Activated CD4-positive, CD25-positive, alpha-beta regulatory T cell treated with anti-CD3 and anti-CD28 coated beads, Interleukin-2, amount 50 U/mL, for 24 hours (primary cell): ENCODE data around the gene MATN1.

ENCODE experiments used
- ATAC-seq, 2 donors: fragments of 150-1000 bp; cut with Tn5 transposase; one replicate each; pipeline ENCODE4 v1.10.0; 2021; ENCODE audit warnings: mild to moderate bottlenecking in 1 of 2, moderate library complexity in 1 of 2

MATN1 gene

DNA sequence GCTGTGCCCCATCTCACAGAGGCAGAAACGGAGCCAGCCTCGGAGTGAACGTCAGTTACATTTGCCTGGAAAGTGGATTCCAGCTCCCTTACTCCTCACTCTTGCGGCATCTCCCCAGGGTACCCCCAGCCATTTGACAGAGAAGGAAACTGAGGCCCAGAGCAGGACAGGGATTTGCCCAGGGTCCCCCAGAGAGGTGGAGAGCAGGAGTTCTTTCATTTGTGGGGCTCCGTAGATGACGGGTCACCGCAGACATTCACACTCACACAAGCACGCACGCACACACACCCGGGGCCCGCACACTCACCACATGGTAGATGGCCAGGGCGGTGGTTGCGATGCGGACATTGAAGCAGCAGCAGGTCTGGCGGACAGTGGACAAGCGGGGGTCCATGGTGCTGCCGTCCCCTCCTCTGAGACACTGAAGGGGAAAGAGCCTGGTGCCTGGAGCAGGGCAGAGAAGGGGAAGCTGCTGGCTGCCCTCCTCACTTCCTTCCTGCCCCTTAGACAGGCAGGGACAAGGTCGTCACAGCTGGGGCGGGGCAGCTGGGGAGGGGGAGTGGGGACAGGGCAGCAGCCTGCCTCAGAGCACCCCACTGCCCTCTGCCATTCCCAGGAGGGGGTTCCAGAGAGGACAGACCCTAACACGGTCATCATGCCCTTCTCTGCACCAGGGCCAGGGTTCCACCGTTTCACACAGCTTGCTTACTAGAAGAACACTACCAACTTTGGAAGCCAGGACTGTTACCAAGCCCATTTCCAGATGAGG is 34.2 kb upstream of the MATN1 start, which contains the start of gene LAPTM5:
TSS of gene LAPTM5 (minus strand) at position 423 of the 769 bp plus-strand sequence. CDS start at position 394, 29 bp downstream.
- ATAC-seq, result peak; percentile 33 to 34

DNA sequence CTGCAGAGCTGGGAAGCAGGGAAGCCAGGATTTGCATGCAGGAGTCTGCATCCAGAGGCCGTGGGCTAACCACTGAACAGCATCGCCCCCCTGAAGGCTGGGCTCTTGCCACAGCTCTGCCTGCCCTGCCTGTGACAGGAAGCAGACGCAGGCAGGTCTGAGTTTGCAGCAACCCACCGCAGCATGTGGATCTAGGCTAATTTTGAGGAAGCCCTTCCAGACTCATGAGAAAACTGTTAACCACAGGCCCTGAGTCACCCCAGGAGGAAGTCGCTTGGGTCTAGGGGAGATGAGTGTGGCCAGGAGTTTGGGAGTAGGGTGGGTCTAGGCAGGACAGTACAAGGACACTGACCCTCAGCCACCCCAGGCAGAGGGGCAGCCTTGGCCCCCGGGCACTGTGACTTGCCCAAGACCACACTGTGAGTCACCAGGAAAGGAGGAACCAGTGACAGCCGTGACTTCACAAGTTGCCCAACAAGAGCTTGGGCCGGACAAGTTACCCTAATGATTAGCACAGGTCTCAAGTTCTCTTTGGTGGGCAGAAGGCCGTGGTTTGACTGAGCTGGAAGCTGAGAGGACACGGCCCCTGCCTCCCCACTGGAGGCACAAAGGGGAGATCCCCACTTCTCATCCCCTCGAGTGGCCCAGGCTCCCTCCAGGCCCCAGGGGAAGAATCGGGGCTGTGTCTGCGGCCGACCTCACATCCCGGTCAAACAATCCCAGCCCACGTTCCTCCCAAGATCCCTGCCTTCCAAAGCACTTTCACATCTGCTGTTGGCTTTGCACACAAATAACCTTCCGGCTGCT is 33.4 kb upstream of the MATN1 start:
- peak; percentile 55 to 66 for ATAC-seq

DNA sequence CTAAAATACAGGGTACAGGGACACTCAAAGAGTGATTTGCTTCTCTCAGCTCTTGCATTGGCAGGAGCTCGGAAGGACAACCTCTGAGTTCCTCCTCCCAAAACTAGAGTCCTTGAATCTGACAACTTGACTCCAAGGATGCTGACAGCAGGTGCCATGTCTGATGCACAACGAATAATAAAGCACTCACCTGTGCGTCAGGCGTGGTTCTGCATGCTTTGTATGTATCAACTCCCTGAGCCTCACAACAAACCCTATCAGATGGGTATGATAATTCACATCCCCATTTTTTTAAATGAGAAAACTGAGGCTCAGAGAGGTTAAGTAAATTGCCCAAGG is 32.8 kb upstream of the MATN1 start:
- peak in 1 of 2 donors; percentile 1 for ATAC-seq

DNA sequence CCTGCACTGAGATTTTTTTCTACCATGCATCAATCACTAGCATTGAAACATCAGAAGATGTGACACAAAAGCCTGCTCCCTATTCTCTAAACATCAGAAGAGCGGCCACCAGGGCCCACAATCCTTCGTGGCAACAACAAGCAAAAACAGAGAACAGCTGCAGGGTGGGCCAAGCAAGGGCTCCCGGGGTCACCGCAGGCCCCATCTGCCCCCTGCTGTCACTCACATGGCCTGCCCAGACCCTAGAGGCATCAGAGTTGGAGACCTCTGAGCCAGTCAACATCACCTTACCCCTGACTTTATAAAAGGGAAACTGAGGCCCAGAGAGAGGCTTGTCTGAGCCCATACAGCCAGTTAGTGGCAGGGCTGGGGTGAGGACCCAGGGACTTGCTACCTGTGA is 32.4 kb upstream of the MATN1 start:
- ATAC-seq, result no peak

DNA sequence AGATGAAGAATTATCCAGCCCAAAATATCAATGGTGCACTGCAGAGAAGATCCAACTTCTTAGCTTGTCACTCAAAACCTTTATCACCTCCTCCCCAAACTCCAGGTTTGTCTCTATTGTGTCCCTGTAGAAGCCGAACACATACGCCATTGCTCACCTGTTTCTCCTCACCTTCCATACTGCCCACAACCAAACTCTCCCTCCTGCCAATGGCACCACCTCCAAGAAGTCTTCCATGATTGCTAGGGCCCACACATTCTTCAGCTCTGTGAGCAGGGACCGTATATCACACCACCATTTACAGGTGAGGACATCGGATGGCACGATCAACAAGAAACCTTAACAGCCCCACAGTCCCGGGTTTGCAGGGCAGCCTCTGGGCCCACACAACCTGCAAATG is 31.9 kb upstream of the MATN1 start:
- ATAC-seq, result no peak

DNA sequence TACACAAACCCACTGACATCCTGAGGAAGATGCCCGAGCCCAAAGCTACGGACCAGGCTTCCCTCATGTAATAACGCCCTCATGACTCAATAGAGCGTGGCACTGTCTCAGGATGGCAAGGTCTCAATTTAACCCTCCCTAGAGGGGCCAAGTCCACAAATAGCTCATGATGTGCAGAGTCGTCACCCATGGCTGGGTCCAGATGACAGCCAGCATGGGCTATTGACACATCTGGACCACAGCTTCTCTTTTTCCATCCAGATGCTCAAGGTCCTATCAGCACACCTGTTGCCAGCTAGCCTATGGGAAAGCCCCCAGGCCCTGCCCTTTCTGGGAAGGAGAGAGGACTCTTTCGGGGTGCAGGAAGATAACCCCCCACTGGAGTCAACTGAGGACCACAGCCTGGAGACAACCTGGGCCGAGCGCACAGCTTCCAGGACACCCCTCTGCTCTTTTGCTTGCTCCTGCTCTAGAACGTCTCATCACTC is 31.3 kb upstream of the MATN1 start:
- ATAC-seq, result peak; percentile 57 to 64

DNA sequence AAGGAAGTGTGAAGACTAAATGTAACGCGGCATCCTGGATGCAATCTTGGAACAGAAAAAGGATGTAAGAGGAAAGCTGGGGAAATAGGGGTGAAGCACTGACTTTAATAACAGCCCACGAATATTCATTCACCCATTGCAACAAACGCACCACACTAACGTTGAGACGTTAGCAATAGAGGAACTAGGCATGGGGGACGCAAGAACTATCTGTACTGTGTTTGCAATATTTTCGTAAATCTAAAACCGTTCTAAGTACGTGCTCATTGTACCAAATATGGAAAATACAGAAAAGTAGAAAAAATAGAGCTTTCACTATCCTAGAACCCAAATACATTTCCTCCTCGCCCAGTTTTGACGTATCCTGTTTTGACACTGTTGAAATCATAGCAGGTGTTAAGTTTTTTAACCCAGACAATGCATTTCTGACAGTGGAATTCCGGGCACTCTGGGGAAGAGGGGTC is 30.3 kb upstream of the MATN1 start:
- ATAC-seq, result no peak

DNA sequence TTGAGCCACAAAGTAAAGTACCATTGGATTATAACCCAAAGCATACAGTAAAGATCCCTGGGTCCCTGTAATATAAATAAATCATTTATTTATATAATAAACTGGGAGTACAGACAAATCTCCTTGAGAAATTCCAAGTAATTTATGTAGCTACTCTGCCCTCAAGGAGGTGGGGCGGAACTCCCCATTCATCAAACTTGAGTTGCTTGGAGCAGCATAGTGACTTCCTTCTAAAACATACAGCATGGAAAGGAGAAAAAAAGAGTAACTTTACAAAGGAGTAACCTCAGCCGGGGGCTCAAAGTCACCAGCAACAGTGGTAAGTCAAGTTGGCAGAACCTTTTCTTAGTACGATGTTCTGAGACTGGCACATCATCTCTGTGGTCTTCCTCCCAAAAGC is 29.7 kb upstream of the MATN1 start:
- no peak for ATAC-seq

DNA sequence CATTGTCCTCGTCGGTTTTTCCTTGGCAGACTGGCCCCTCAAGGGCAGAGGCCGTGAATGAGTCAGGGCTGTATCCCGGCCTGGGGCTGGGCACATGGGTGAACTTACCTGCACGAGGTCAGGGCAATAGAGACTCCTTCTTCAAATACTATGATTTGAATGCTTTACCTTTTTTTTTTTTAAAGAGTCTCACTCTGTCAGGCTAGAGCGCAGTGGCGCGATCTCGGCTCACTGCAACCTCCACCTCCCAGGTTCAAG is 29.2 kb upstream of the MATN1 start:
- ATAC-seq, result no peak

DNA sequence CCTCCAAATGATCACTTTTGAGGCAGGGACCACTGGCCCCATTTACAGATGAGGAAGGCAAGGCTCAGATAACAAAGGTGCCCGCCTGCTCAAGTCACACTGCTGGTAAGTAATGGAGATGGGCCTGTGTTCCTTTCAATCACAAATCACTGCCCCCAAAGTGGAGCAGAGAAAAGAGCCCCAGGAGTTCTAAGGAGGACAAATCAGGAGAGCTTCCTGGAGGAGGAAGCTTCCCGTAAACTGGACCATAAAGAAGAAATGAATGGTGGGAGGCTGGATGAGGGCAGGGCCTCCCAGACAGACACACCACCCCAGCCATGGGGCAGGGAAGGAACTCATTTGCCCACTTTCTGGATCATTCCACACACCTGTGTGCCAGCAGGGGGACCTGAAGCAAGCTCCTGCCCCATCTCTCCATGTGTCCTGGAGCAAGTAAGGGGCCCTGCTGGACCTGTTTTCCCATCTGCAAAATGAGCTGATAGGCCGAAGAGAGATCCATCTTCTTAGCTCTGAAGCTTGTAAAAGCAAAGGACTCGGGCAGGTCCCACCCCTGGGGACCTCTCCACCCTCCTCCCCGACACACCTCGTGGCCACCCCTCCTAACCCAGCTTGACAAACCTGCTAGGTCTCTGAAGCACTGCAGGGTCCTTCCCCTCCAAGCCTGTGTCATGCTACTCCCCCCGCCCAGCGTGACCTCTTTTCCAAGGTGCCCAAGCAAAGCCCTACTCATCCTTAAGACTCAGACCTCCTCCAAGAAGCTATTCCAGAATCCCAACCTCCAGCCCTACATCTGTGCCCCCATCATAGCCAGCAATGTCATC is 28.7 kb upstream of the MATN1 start:
- no peak for ATAC-seq

DNA sequence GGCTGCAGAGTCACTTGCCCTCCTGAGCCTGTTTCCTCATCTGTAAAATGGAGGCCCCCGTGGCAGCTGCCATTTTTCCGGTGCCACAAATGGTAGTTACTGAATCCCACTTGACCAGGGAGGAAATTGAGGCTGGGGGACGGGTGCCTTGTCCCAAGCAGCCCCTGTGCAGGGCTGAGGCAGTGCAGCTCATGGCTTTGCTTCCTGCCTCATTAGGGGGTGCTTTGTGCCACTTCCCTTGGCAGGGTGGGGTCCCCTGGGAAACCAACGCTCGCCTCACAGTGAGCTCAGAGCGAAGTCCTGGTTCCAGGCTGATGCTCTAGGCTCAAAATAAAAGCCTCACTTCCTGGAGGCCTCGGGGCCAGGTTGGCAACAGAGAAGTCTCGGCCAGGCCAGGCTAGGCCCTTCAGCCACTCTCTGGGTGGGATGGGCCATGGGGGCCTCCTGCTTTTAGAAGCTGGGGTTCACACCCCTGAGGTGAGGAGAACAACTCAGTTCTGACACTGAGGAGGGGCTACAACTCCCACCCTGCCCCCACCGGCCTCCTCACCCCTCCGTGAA is 27.4 kb upstream of the MATN1 start:
- ATAC-seq, result no peak

DNA sequence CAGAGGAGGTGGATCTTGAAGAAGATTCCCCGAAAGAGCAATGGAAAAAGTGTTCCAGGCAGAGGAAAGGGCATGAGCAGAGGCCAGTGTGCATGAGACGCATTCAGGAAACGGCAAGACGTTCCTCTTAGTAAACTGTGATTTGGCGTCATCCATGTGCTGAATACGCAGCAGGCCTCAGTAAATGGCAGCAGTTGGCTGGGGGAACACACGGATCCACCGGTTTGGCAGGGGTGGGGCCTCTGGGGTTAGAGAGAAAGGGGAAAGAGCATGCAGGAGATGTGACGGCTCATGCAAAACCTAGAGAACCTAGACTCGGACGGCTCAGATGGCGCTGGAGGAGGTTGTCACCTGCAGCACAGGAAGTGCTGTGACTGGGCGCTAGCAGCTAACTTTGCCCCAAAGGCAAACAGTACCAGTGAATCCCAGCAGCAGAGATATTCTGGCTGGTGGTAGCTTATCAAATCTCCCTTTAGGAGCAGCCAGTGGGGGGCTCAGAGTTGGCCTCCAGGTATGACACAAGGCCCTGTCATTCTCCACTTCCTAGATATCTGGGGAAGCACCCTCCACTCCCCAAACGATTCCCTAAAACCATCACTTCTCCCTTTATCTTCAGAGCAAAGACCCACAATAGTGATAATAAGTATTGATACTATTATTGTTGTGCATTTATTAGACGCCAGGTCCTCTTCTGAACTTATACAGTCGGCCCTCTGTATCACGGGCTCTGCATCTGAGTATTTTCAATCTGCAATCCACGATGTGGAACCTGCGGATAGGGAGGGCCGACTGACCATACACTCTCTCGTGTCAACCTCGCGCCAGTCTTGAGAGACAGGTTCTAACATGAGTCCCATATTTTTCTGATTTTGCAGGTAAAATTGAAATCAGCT is 26.6 kb upstream of the MATN1 start:
- ATAC-seq, result peak; percentile 47 to 48

DNA sequence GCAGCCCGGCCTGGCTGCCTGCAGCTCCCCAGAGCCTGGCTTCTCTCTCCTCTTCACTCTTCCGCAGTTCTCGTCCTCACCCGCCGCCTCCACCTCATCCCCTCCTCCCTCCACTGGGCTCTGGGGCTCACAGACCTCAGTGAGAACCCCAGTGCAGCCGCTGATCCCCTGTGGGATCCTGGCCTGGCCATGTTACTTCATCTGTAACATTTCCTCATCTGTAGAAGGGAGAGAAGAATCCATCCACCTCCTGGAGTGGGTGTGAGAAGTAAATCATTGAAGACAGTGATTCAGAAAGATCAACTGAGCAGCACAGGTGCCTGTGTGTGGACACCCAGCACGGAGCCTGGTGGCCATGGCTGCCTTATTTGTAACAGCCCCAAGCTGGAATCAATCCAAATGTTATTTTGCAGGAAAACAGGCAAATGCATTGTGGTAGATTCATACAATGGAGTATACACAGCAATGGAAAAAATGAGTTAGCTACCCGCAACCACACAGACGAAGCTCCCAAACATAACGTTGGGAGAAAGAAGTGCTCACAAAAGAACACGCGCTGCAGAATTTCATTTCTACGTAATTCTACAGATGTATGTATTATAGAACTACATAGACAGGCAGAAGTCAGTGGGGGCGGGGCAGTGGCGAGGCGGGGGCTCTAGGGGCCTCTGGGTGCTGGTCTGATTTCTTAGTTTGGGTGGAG is 25.5 kb upstream of the MATN1 start:
- ATAC-seq, result peak; percentile 15 to 20

DNA sequence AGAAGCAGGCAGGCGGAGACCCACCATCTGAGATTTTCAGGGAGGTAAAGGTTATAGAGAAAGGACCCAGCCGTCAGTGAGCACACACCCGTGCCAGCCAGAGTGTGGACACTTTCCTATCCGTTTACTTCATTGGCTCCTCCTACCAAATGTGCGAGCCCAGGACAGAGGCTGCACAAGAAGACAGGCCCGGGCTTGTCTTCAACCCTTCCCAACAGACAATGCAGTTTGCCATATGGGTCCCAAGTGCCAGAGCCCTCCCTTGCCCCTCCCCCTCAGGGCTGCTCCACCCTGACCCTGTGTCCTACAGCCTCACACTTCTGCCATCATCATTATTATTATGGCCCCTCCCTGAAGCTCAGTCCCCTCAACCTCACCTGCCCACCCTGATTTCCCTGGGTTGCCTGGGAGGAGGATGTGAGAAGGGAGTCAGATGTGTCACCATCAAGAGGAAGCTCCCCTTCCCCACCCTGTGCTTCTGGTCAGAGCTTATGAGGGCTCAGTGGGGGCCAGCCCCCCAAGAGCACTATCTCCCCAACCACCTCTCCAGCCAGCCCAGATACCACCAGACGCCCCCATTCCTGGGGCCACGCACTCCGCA is 24.8 kb upstream of the MATN1 start:
- ATAC-seq, result no peak

DNA sequence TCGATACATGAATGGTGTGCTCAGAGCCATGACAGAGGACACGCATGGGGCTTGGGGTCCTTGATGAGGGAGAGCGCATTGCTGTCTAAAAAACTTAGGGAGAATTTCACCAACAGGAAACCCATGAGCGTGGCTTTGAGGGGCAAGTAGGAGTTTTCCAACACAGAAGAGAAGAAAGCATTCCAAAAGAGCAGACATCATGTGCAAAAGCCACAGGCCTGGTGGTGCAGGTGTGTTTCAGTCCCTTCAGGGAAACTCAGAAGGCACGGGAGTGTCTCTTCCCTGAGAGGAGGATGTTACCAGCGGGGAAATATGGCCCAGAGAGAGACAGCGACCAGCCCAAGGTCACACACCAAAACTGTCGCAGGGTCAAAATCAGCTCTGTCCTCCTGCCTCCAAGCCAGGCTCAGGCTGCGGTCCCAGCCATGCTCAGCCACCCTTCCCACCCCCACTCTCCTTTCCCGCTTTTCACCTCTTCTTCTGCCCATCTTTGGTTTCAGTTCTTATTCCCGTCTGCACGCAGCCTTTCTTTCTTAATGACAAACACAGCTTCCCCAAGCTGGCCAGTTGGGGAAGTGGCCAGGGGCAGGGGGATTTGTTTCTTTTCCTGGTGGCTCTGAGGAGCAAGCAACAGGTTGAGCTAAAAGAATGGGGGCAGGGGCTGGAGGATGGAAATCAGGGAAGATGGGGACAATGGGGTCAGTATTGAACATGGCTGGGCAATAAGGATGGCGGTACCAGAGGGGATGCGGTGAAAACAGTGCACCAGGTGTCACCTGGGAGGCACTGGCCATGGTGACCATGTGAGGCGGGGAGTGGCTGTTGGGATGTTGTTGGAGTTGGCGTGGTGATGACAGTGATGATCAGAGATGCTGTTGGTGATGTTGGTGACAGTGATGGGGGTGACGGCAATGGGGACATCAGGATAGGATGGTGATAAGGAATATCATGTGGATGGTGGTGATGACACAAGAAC is 23.9 kb upstream of the MATN1 start:
- ATAC-seq, result no peak

DNA sequence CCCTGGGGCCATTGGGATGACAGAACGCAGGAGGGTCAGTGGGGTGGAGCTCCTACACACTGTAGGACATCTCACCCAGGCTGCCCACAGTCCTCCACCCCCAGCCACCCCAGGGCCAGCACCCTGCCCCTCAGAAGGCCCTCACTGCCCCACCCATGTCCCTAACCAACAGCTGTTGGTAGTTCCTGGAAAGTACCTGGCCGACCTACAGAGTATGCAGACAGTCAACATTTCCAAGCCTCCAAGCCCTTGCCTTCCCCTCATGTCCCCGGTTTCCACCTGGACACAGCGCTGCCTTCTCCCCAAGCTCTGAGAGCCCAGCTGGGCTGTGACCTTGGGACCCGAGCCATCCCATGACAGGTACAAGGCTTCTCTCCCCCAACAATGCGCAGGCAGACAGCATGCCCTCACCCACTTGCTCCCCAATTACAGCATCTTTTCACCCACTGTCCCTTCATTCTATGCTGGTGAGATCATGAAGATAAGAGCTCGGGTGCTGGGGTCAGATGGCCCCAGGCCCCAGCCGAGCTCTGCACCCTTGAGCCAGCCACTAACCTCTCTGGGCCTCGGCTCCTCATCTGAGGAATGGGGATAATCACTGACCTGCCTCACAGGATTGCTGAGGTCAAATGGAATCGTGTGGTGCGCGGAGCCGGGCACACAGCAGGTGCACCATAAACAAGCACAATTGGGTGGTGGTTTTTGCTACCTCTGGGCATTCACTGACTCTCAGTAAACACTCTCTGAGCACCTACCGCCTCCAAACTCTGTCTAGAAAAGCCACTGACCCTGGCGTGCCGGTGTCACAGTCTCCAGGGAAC is 23.0 kb upstream of the MATN1 start:
- ATAC-seq, result no peak

DNA sequence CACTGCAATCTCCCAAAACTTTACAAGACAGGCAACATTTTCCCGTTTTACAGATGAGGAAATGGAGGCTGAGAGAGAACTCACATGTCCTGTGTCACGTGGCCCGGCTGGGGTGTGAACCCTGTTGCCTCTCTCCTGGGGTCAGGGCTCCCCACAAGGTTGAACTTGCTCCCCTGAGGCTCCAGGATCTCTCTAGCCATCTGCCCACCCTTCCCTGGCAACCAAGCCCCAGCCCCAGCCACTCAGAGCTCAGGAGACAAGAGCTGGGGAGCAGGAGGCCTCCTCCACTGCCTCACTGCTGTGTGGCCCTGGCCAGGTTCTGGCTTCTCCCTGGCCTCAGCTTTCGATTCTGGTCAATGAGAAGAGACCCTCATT is 22.4 kb upstream of the MATN1 start:
- ATAC-seq, result no peak

DNA sequence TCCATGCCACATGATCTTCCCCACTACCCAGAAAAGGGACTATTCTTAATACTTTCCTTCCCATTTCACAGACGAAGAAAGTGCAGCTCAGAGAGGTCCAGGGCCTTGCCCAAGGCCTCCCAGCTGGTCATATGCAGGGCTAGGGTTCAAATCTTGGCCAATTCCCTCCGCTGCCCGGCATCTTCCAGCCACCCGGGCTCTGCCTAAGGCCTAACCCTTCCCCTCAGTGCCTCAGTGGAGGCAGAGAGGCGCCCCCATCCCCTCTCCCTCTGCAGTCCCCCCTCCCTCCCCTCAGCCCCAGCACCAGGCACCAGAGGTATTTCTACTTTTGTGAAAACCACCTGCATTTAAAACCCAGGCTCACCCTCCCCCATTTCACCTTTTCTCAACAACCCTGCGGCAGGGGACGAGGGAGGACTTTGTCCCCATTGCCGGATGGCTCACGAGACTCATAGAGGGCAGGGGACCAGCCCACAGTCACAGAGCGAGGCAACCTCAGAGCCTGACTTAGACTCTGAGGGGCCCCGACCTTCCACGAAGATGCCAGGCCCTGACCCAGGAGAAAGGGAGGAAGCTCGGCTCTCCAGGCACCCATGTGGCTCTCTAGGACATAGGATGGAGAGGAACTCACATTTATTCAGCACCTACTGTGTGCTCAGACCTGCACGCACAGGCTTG is 21.9 kb upstream of the MATN1 start:
- no peak for ATAC-seq
